GM10266 (cell line): ENCODE data around the gene INS.

Experiments
- DNase-seq: peaks from one replicate; pipeline ENCODE4 v3.0.0; 2012; ENCODE audit errors: extremely low spot score
- TF ChIP-seq, protein P1 (sequence below): IDR thresholded peaks from 2 replicates; pipeline ENCODE4 v1.5.1; 2012; ENCODE audit warnings: mild to moderate bottlenecking, low read depth; ENCODE audit not compliant: control insufficient read depth, insufficient read depth; ENCODE audit errors: missing control alignments

The INS gene

DNA sequence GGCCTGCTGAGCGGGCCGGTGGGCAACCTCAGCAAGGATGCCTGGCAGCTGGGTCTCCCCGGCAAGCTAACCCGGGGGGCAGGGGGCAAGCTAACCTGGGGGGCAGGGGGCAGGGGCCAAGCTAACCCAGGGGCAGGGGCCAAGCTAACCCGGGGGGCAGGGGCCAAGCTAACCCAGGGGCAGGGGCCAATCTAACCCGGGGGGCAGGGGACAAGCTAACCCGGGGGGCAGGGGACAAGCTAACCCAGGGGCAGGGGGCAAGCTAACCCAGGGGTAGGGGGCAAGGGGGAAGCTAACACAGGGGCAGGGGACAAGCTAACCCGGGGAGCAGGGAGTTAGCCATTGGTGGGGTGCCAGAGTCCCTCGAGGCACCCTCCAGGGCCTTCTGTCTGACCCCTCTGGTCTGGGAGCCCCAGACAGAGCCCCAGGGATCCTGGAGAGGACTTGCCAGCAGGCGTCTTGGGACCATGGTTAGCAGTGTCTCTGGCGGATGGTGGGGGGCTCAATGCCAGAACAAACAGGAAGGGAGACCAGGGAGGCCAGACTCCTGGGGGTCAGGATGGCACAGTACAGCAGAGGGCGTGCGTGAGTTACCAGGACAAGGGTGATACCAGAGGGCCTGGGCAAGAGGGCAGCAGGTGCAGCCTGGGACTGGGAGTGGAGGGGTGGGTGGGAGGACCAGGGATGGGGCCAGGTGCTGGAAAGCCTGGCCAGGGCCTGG is 37.9 kb downstream of the INS start:
- no peak for DNase-seq
- TF ChIP-seq, protein P1, sequence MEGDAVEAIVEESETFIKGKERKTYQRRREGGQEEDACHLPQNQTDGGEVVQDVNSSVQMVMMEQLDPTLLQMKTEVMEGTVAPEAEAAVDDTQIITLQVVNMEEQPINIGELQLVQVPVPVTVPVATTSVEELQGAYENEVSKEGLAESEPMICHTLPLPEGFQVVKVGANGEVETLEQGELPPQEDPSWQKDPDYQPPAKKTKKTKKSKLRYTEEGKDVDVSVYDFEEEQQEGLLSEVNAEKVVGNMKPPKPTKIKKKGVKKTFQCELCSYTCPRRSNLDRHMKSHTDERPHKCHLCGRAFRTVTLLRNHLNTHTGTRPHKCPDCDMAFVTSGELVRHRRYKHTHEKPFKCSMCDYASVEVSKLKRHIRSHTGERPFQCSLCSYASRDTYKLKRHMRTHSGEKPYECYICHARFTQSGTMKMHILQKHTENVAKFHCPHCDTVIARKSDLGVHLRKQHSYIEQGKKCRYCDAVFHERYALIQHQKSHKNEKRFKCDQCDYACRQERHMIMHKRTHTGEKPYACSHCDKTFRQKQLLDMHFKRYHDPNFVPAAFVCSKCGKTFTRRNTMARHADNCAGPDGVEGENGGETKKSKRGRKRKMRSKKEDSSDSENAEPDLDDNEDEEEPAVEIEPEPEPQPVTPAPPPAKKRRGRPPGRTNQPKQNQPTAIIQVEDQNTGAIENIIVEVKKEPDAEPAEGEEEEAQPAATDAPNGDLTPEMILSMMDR: no peak

DNA sequence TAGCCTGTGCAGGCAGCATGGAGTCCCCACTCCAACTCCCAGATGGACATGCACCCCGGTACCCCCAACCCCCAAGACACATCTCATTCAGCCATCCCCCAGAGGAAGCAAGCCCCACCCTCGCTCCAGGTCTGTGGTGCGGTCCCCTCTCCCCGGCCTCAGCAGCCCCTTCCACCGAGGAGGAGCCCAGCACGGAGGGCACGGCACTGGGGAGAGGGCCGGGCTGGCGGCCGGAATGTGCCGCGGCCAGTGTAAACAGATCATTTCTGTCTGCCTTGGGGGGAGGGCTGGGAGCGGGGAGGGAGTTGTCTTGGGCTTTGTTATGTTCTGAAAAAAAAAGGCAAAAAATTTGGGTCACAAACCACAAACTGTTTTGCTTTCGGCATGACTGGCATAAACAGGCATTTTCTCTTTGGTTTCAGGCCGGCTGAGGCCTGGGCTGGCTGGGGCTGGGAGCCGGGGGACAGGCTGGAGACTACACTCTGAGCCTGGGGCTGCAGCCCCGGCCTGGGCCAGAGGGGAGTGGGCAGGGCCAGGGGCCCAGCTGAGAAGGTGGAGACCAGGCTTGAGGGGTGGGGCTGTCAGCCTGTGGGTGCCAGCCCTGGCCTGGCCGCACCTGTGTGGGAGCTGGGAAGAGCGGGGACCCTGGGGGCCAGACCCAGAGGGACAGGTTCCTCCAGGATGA is 38.6 kb downstream of the INS start:
- TF ChIP-seq, protein P1: no peak
- no peak for DNase-seq

GRCh38 chr11:2121227-2122130 is 39.5 kb downstream of the INS start:
- TF ChIP-seq, protein P1: no peak
- no peak for DNase-seq

GRCh38 chr11:2120359-2121100 is 40.5 kb downstream of the INS start:
- DNase-seq: no peak
- TF ChIP-seq, protein P1: no peak

DNA sequence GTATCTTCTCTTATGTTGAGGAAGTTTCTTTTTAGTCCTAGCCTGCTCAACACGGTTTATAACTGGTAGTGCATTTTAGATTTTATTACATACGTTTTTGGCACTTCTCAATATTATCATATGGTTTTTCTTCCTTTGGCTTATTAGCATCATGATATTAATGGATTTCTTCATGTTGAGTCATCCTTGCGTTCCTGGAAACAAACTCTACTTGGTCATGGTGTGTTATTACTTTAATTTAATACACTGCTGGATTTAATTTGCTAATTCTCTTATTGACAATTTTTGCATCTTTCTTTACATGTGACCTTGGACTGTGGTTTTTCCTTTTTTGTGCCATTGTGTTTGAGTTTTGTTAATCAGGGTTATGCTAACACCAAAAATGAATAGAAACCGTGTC is 42.3 kb downstream of the INS start:
- DNase-seq: no peak

DNA sequence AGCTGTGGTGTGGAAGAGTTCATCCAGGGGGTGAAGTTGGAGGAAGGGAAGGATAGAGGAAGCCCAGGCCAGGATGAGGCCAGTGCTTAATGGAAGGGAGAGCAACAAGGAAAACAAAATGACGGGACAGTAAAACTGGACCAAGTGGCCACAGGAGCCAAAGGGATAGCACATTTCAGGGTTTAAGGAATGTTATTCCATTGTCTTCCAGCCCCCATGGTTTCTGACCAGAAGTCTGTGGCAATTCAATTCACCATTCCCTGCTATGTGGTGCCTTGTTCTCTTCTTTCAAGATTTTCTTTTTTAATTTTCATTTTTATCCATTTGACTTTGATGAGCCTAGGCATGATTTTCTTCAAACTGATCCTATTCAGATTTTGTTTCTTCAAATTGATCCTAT is 44.3 kb downstream of the INS start:
- no peak for DNase-seq

More for the DNA sequence above, 42.3 kb downstream of the INS start:
- TF ChIP-seq, protein P1: no peak

More for the DNA sequence above, 44.3 kb downstream of the INS start:
- TF ChIP-seq, protein P1: no peak
